Adrenal gland (tissue), 5 donors: ENCODE measurements around the gene LORICRIN.

ENCODE experiments used
- POLR2A ChIP-seq, 2 donors: fragments of 450-650 bp; IDR thresholded peaks; one replicate each; pipeline ENCODE4 v1.6.1; 2017; ENCODE audit warnings: antibody characterized with exemption in 2 of 2, mild to moderate bottlenecking in 2 of 2, moderate library complexity in 1 of 2
- TF ChIP-seq, protein P1 (sequence below), 6 experiments: fragments of 450-650 bp in 4 of 6; fragments of 200-600 bp in 2 of 6; sonication (generic) in 1 of 6; IDR thresholded peaks; 1 replicate in 5 of 6; 2 replicates in 1 of 6; pipeline versions ENCODE4 v1.5.1 to v1.8.0; 2016 to 2021; ENCODE audit warnings: antibody characterized with exemption in 6 of 6, mild to moderate bottlenecking in 2 of 6, moderate library complexity in 1 of 6
- donor health status: DM: no; HTN: no; CAD: no.

DNA sequence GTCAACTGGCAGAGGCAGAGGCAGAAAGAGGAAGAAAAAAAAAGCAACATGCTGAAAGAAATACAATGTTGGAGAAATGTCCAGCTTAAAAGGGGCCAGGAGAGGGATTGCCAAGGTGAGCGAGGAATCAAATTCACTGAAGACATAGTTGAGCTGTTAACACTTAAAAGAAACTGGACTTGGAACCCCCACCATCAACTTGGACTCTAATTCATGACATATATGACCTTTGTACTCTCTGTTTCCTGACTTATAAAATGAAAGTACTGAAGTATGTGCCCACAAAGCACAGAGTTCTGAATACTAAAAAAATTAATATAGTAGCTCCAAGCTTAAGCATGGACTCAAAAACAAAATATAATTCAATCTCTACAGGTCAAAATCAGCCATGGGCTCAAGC, 26.0 kb upstream of the LORICRIN start:
- TF ChIP-seq, protein P1, sequence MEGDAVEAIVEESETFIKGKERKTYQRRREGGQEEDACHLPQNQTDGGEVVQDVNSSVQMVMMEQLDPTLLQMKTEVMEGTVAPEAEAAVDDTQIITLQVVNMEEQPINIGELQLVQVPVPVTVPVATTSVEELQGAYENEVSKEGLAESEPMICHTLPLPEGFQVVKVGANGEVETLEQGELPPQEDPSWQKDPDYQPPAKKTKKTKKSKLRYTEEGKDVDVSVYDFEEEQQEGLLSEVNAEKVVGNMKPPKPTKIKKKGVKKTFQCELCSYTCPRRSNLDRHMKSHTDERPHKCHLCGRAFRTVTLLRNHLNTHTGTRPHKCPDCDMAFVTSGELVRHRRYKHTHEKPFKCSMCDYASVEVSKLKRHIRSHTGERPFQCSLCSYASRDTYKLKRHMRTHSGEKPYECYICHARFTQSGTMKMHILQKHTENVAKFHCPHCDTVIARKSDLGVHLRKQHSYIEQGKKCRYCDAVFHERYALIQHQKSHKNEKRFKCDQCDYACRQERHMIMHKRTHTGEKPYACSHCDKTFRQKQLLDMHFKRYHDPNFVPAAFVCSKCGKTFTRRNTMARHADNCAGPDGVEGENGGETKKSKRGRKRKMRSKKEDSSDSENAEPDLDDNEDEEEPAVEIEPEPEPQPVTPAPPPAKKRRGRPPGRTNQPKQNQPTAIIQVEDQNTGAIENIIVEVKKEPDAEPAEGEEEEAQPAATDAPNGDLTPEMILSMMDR (IDR thresholded peaks at IDR 0.05), result no peak
- TF ChIP-seq POLR2A (IDR thresholded peaks at IDR 0.05), result no peak
